Skeletal muscle tissue (tissue), 5 donors: ENCODE data around the gene PLA2G15. TPM values are rescaled to one million over a fixed set of nuclear protein-coding genes. Genes with fewer than 3 reads are reported as not detected.

ENCODE experiments used
- H3K27ac ChIP-seq: one replicate; pipeline ENCODE4 v1.7.0; 2013; ENCODE audit warnings: mild to moderate bottlenecking, low read depth, low read length, inconsistent platforms
- H3K27me3 ChIP-seq, 3 donors: one replicate each; pipeline ENCODE4 v1.7.0; 2013; ENCODE audit warnings: low read length in 3 of 3; ENCODE audit not compliant: control insufficient read depth in 3 of 3, insufficient read depth in 3 of 3
- H3K36me3 ChIP-seq, 3 donors: one replicate each; pipeline ENCODE4 v1.7.0; 2013; ENCODE audit warnings: low read length in 3 of 3; ENCODE audit not compliant: control insufficient read depth in 3 of 3, insufficient read depth in 3 of 3
- H3K4me1 ChIP-seq, 3 donors: one replicate each; pipeline ENCODE4 v1.7.0; 2013; ENCODE audit warnings: low read length in 3 of 3, mild to moderate bottlenecking in 3 of 3; ENCODE audit not compliant: control insufficient read depth in 3 of 3, insufficient read depth in 3 of 3
- H3K4me3 ChIP-seq, 3 donors: one replicate each; pipeline ENCODE4 v1.7.0; 2013; ENCODE audit warnings: low read length in 3 of 3
- H3K9ac ChIP-seq, 3 donors: one replicate each; pipeline ENCODE4 v1.7.0; 2013; ENCODE audit warnings: low read length in 3 of 3, mild to moderate bottlenecking in 3 of 3, moderate library complexity in 2 of 3, low read depth in 1 of 3
- H3K9me3 ChIP-seq, 3 donors: one replicate each; pipeline ENCODE4 v1.7.0; 2013; ENCODE audit warnings: low read length in 3 of 3; ENCODE audit not compliant: control insufficient read depth in 3 of 3
- small RNA-seq: library from RNA; depleted of rRNA; stranded (forward); fragments of <200 nt; gene quantifications from one replicate; pipeline ENCODE3, GENCODE V24; 2014
- total RNA-seq: library from RNA; depleted of rRNA; stranded (reverse); fragments of >200 nt; gene quantifications from one replicate; pipeline ENCODE4 v1.2.3, GENCODE V29; 2014
- donor health status: Osteomylitis.

The PLA2G15 gene
- total RNA-seq, 1 donor from 2014 or later = 23.0 TPM

- H3K9ac ChIP-seq = peak overlapping the region in 2 of 3 donors; percentile 13 to 68
- no peaks in the 10 kb centered on the region for H3K27me3 ChIP-seq
- no peak overlapping the region for H3K4me3 ChIP-seq
- peak overlapping the region; percentile 37 for H3K27ac ChIP-seq
- peaks cover 41 to 81% (median 70%) of the 10 kb centered on the region in 3 donors for H3K36me3 ChIP-seq
- peaks cover 18 to 31% (median 27%) of the 10 kb centered on the region in 3 donors for H3K4me1 ChIP-seq
- no peaks in the 10 kb centered on the region for H3K9me3 ChIP-seq
These were observed 54.6 kb downstream of the PLA2G15 start for GRCh38 chr16:68299571-68300453.

- Histone ChIP-seq H3K27ac (no peak overlapping the region), H3K36me3 (peaks cover 39 to 80% (median 59%) of the 10 kb centered on the region in 3 donors)
These were observed 55.7 kb downstream of the PLA2G15 start for GRCh38 chr16:68300734-68301459.

DNA sequence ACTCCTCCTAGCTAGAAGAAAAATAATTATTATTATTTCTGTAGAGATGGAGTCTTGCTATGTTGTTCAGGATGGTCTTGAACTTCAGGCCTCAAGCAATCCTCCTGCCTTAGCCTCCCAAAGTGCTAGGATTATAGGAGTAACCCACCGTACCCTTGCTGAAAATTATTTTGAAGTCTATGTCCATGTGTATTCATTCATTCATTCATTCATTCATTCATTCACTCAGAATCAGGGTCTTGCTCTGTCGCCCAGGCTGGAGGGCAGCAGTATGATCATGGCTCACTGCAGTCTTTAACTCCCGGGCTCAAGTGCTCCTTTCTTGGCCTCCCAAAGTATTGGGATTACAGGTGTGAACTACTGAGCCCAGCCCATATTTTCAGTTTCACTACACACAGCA, 61.5 kb downstream of the PLA2G15 start:
- H3K27ac ChIP-seq = no peak overlapping the region
- H3K9ac ChIP-seq = no peak overlapping the region
- H3K9me3 ChIP-seq = no peaks in the 10 kb centered on the region
- H3K4me1 ChIP-seq = peaks cover 18 to 23% (median 20%) of the 10 kb centered on the region in 3 donors
- peaks cover 23 to 36% (median 32%) of the 10 kb centered on the region in 3 donors for H3K36me3 ChIP-seq
- no peak overlapping the region for H3K4me3 ChIP-seq
- H3K27me3 ChIP-seq = no peaks in the 10 kb centered on the region

More at GRCh38 chr16:68300734-68301459, 55.7 kb downstream of the PLA2G15 start:
- no peak overlapping the region for H3K4me3 ChIP-seq
- H3K27me3 ChIP-seq = no peaks in the 10 kb centered on the region
- no peaks in the 10 kb centered on the region for H3K9me3 ChIP-seq
- peaks cover 18 to 31% (median 27%) of the 10 kb centered on the region in 3 donors for H3K4me1 ChIP-seq
- H3K9ac ChIP-seq = no peak overlapping the region

DNA sequence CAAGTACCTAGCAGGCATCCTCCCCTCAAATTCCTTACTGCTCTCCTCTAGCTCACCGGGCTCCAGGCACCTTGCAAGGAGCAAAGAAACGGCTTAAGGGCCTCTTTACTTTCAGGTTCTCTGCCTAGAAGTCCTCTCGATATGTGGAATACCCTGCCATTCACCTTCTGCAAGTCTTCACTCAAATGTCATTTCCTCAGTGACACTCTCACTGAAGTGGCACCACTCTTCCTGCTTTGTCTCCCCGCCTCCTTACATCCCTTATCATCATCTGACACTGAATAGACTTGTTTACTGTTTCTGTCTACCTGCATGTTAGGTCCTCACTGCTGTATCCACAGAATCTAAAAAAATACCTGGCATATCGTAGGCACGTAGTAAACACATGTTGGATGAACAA, 64.6 kb downstream of the PLA2G15 start:
- Histone ChIP-seq H3K27ac (no peak overlapping the region), H3K4me3 (peak overlapping the region; percentile 91 to 99 (median 99)), H3K27me3 (no peaks in the 10 kb centered on the region), H3K4me1 (peaks cover 21 to 39% (median 23%) of the 10 kb centered on the region in 3 donors), H3K9me3 (no peaks in the 10 kb centered on the region), H3K36me3 (peaks cover 17 to 24% (median 19%) of the 10 kb centered on the region in 3 donors), H3K9ac (peak overlapping the region; percentile 80 to 97 (median 95))

- H3K36me3 ChIP-seq = peaks cover 15 to 29% (median 18%) of the 10 kb centered on the region in 3 donors
These were observed 65.2 kb downstream of the PLA2G15 start for GRCh38 chr16:68310437-68310773.

More at GRCh38 chr16:68310437-68310773, 65.2 kb downstream of the PLA2G15 start:
- no peaks in the 10 kb centered on the region for H3K9me3 ChIP-seq
- H3K27me3 ChIP-seq = no peaks in the 10 kb centered on the region
- H3K4me1 ChIP-seq = peaks cover 21 to 39% (median 23%) of the 10 kb centered on the region in 3 donors
- H3K9ac ChIP-seq = peak overlapping the region; percentile 80 to 97 (median 95)
- peak overlapping the region; percentile 91 to 99 (median 99) for H3K4me3 ChIP-seq
- peak overlapping the region; percentile 78 for H3K27ac ChIP-seq

Small RNA genes within 50 kb of the gene (small RNA-seq; reads per million reads assigned to genes)
- gene RNU6-1262P = not detected

Other genes with a start within 250 kb of the PLA2G15 start
- 1.0 TPM for gene DPEP2, start 245.9 kb upstream of the PLA2G15 start, total RNA-seq
- gene DPEP2NB, start 229.5 kb upstream of the PLA2G15 start, total RNA-seq = not detected
- 14.1 TPM for gene DDX28, start 222.1 kb upstream of the PLA2G15 start, total RNA-seq
- gene DUS2, start 222.1 kb upstream of the PLA2G15 start, total RNA-seq = 15.1 TPM
- gene NFATC3, start 160.0 kb upstream of the PLA2G15 start, total RNA-seq = 29.2 TPM
- gene ESRP2, start 9.2 kb upstream of the PLA2G15 start, total RNA-seq = not detected
- gene SLC7A6, start 19.2 kb downstream of the PLA2G15 start, total RNA-seq = 9.4 TPM
- gene SLC7A6OS, start 65.6 kb downstream of the PLA2G15 start, total RNA-seq = 11.0 TPM
- gene PRMT7, start 65.6 kb downstream of the PLA2G15 start, total RNA-seq = 49.1 TPM
- gene SMPD3, start 203.1 kb downstream of the PLA2G15 start, total RNA-seq = under 0.01 TPM